GM12878 (cell line): ENCODE results near the gene RETREG3. TPM values are rescaled to one million over a fixed set of nuclear protein-coding genes. Genes with fewer than 3 reads are reported as not detected.
A peak's percentile ranks its signal among the peaks of the same experiment; 100 is the strongest.

ENCODE experiments used
- CBX3 ChIP-seq: fragments of 200-600 bp; sonication (generic); IDR thresholded peaks from 2 replicates; pipeline ENCODE4 v1.6.1; 2016; ENCODE audit warnings: low read depth, borderline replicate concordance
- CHD2 ChIP-seq: IDR thresholded peaks from 2 replicates; pipeline ENCODE4 v1.6.1; 2011; ENCODE audit warnings: low read depth, low read length, improper control_type of control experiment, borderline replicate concordance
- EGR1 ChIP-seq, 2 experiments: IDR thresholded peaks; 1 replicate in 1 of 2; 2 replicates in 1 of 2; pipeline ENCODE4 v1.6.1; 2011 to 2012; ENCODE audit warnings: low read depth in 2 of 2, low read length in 2 of 2, borderline replicate concordance in 1 of 2, mild to moderate bottlenecking in 1 of 2, moderate library complexity in 1 of 2
- JUND ChIP-seq: IDR thresholded peaks from 2 replicates; pipeline ENCODE4 v1.6.1; 2012; ENCODE audit warnings: low read depth, mild to moderate bottlenecking, low read length, improper control_type of control experiment, moderate library complexity
- LARP7 ChIP-seq: fragments of 450-650 bp; IDR thresholded peaks from 2 replicates; pipeline ENCODE4 v1.6.1; 2017; ENCODE audit warnings: mild to moderate bottlenecking
- MTA3 ChIP-seq: IDR thresholded peaks from 2 replicates; pipeline ENCODE4 v1.6.1; 2012; ENCODE audit warnings: low read length, inconsistent platforms, borderline replicate concordance
- NRF1 ChIP-seq: conservative IDR thresholded peaks from 2 replicates; pipeline ENCODE4 v1.6.1; 2011; ENCODE audit warnings: mild to moderate bottlenecking, low read depth, low read length, improper control_type of control experiment
- SREBF1 ChIP-seq: IDR thresholded peaks from 2 replicates; pipeline ENCODE4 v1.6.1; 2012; ENCODE audit warnings: mild to moderate bottlenecking, low read length
- SUPT20H ChIP-seq: IDR thresholded peaks from 2 replicates; pipeline ENCODE4 v1.6.1; 2011; ENCODE audit warnings: low read depth, mild to moderate bottlenecking, low read length, moderate library complexity, borderline replicate concordance; ENCODE audit not compliant: control insufficient read depth
- ZBED1 ChIP-seq: IDR thresholded peaks from 2 replicates; pipeline ENCODE4 v1.6.1; 2016; ENCODE audit warnings: borderline replicate concordance
- ZNF384 ChIP-seq: IDR thresholded peaks from 2 replicates; pipeline ENCODE4 v1.6.1; 2012; ENCODE audit warnings: low read depth, mild to moderate bottlenecking, low read length, improper control_type of control experiment, borderline replicate concordance
- polyA plus RNA-seq, 11 experiments: library from polyadenylated mRNA; depleted of rRNA in 4 of 11; unstranded in 6 of 11; stranded (reverse) in 5 of 11; fragments of >200 nt; fragmentation: Nextera tagmentation in 4 of 11; fragmentation: Illumina TruSeq in 1 of 11; extraction: Ambion mirVana in 4 of 11; extraction: Trizol in 1 of 11; gene quantifications; 1 replicate in 1 of 11; 2 replicates in 10 of 11; pipeline versions ENCODE4 v1.2.1 to v1.2.3, GENCODE V29; 2011 to 2016; ENCODE audit warnings: inconsistent platforms in 2 of 11, missing spikeins in 2 of 11, low read depth in 1 of 11
- total RNA-seq, 4 experiments: library from RNA; depleted of rRNA in 3 of 4; stranded (reverse); fragments of >200 nt in 3 of 4; fragmentation: Illumina TruSeq in 1 of 4; extraction: Trizol in 1 of 4; gene quantifications; 2 replicates each; pipeline versions ENCODE4 v1.2.1 to v1.2.3, GENCODE V29; 2013 to 2021
- TF ChIP-seq, protein P1 (sequence below): fragments of 450-650 bp; IDR thresholded peaks from 2 replicates; pipeline ENCODE4 v1.6.1; 2017; ENCODE audit warnings: low read depth, mild to moderate bottlenecking, moderate library complexity
- TF ChIP-seq, protein P2 (sequence below): IDR thresholded peaks from 2 replicates; pipeline ENCODE4 v1.6.1; 2011; ENCODE audit warnings: mild to moderate bottlenecking, low read depth, low read length, moderate library complexity; ENCODE audit not compliant: insufficient replicate concordance
- TF ChIP-seq, protein P3 (sequence below): fragments of 450-650 bp; formaldehyde crosslinking; IDR thresholded peaks from 2 replicates; pipeline ENCODE4 v1.4.0; 2020; ENCODE audit warnings: mild to moderate bottlenecking, moderate library complexity
- TF ChIP-seq, protein P4 (sequence below): fragments of 450-650 bp; IDR thresholded peaks from 2 replicates; pipeline ENCODE4 v1.6.1; 2018; ENCODE audit warnings: borderline replicate concordance, mild to moderate bottlenecking; ENCODE audit not compliant: partially characterized antibody
- TF ChIP-seq, protein P5 (sequence below): IDR thresholded peaks from 2 replicates; pipeline ENCODE4 v1.6.1; 2011; ENCODE audit warnings: borderline replicate concordance, low read depth, mild to moderate bottlenecking, moderate library complexity, low read length; ENCODE audit not compliant: insufficient read depth, poor library complexity, severe bottlenecking
- TF ChIP-seq, protein P6 (sequence below): IDR thresholded peaks from 2 replicates; pipeline ENCODE4 v1.6.1; 2012; ENCODE audit warnings: low read depth, low read length, improper control_type of control experiment

Gene RETREG3
- total and polyA plus RNA-seq, 10 of the 15 experiments (the other 5 are each of a cell fraction or from before 2014, with no cell fraction given), result 7.0 to 50.6 (median 27.3) TPM

DNA sequence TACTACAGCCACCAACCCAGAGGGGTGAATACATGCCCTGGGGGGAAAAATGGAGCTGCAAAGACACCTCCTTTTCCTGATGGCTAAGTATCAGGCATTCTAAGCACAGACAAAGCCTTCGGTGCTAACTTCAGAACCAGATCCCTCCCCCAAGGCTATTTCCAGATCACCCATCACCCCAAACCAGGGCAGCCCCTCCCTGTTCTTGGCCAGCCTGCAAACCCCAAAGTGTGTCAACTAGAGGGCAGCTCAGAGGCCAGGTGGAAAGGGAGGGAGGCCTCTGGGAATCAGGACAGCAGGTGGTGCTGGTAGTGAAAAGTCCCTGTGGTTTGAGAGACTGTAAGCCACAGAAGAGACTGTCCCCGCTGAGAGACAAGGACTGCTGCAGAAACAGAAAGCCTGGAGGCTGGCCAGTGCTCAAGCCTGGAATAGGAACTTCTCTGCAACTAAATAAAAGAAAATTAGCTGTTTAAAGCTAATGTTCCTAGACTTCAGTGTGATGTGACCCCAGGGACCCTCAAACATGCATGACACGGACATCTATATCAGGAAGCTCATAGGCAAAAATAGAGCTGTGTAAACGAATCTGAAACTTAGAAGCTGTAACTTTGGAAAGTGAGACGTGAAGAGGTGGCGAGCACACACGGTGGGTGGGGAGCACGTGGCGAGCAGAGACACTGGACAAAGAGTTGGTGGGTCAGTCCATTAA lies 9.4 kb upstream of the RETREG3 start (continued):
- TF ChIP-seq, protein P1, sequence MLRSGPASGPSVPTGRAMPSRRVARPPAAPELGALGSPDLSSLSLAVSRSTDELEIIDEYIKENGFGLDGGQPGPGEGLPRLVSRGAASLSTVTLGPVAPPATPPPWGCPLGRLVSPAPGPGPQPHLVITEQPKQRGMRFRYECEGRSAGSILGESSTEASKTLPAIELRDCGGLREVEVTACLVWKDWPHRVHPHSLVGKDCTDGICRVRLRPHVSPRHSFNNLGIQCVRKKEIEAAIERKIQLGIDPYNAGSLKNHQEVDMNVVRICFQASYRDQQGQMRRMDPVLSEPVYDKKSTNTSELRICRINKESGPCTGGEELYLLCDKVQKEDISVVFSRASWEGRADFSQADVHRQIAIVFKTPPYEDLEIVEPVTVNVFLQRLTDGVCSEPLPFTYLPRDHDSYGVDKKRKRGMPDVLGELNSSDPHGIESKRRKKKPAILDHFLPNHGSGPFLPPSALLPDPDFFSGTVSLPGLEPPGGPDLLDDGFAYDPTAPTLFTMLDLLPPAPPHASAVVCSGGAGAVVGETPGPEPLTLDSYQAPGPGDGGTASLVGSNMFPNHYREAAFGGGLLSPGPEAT, result peak; percentile 97
- TF ChIP-seq NRF1, result no peak
- TF ChIP-seq SREBF1, result no peak
- TF ChIP-seq, protein P2, sequence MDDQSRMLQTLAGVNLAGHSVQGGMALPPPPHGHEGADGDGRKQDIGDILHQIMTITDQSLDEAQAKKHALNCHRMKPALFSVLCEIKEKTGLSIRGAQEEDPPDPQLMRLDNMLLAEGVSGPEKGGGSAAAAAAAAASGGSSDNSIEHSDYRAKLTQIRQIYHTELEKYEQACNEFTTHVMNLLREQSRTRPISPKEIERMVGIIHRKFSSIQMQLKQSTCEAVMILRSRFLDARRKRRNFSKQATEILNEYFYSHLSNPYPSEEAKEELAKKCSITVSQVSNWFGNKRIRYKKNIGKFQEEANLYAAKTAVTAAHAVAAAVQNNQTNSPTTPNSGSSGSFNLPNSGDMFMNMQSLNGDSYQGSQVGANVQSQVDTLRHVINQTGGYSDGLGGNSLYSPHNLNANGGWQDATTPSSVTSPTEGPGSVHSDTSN, result no peak
- TF ChIP-seq, protein P3, sequence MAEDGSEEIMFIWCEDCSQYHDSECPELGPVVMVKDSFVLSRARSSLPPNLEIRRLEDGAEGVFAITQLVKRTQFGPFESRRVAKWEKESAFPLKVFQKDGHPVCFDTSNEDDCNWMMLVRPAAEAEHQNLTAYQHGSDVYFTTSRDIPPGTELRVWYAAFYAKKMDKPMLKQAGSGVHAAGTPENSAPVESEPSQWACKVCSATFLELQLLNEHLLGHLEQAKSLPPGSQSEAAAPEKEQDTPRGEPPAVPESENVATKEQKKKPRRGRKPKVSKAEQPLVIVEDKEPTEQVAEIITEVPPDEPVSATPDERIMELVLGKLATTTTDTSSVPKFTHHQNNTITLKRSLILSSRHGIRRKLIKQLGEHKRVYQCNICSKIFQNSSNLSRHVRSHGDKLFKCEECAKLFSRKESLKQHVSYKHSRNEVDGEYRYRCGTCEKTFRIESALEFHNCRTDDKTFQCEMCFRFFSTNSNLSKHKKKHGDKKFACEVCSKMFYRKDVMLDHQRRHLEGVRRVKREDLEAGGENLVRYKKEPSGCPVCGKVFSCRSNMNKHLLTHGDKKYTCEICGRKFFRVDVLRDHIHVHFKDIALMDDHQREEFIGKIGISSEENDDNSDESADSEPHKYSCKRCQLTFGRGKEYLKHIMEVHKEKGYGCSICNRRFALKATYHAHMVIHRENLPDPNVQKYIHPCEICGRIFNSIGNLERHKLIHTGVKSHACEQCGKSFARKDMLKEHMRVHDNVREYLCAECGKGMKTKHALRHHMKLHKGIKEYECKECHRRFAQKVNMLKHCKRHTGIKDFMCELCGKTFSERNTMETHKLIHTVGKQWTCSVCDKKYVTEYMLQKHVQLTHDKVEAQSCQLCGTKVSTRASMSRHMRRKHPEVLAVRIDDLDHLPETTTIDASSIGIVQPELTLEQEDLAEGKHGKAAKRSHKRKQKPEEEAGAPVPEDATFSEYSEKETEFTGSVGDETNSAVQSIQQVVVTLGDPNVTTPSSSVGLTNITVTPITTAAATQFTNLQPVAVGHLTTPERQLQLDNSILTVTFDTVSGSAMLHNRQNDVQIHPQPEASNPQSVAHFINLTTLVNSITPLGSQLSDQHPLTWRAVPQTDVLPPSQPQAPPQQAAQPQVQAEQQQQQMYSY (CRISPR knock-in tag), result no peak
- TF ChIP-seq, protein P4, sequence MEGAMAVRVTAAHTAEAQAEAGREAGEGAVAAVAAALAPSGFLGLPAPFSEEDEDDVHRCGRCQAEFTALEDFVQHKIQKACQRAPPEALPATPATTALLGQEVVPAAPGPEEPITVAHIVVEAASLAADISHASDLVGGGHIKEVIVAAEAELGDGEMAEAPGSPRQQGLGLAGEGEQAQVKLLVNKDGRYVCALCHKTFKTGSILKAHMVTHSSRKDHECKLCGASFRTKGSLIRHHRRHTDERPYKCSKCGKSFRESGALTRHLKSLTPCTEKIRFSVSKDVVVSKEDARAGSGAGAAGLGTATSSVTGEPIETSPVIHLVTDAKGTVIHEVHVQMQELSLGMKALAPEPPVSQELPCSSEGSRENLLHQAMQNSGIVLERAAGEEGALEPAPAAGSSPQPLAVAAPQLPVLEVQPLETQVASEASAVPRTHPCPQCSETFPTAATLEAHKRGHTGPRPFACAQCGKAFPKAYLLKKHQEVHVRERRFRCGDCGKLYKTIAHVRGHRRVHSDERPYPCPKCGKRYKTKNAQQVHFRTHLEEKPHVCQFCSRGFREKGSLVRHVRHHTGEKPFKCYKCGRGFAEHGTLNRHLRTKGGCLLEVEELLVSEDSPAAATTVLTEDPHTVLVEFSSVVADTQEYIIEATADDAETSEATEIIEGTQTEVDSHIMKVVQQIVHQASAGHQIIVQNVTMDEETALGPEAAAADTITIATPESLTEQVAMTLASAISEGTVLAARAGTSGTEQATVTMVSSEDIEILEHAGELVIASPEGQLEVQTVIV, result no peak
- TF ChIP-seq, protein P5, sequence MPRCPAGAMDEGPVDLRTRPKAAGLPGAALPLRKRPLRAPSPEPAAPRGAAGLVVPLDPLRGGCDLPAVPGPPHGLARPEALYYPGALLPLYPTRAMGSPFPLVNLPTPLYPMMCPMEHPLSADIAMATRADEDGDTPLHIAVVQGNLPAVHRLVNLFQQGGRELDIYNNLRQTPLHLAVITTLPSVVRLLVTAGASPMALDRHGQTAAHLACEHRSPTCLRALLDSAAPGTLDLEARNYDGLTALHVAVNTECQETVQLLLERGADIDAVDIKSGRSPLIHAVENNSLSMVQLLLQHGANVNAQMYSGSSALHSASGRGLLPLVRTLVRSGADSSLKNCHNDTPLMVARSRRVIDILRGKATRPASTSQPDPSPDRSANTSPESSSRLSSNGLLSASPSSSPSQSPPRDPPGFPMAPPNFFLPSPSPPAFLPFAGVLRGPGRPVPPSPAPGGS, result no peak
- TF ChIP-seq MTA3, result peak; percentile 68; the same call in 1 of the 2 replicates
- TF ChIP-seq ZBED1, result peak; percentile 77
- TF ChIP-seq LARP7, result no peak
- no peak; the same call in 1 of the 2 replicates for TF ChIP-seq ZNF384
- TF ChIP-seq SUPT20H, result no peak
- TF ChIP-seq CHD2, result peak; percentile 78
- TF ChIP-seq CBX3, result no peak
- TF ChIP-seq, protein P6, sequence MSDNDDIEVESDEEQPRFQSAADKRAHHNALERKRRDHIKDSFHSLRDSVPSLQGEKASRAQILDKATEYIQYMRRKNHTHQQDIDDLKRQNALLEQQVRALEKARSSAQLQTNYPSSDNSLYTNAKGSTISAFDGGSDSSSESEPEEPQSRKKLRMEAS, result peak; percentile 90; the same call in 1 of the 2 replicates
- TF ChIP-seq EGR1 (IDR thresholded peaks at IDR 0.05; ENCODE audit: borderline replicate concordance in 1 of 2, low read depth in 2 of 2, low read length in 2 of 2), result peak in 1 of 2 experiments; percentile 59; a peak in 1 of 3 replicates
- TF ChIP-seq JUND, result no peak
